GM13977 (cell line): Measurements from ENCODE around the gene MIEN1.
"Not testable (repeated sequence)": the region's sequence is repeated elsewhere in the genome, so short reads cannot be mapped to it uniquely, and the experiment has no call there.

Experiments used
- DNase-seq: peaks from one replicate; pipeline ENCODE4 v3.0.0; 2012; ENCODE audit warnings: low spot score
- in situ Hi-C: fragments of 300-500 bp; cut with MboI; formaldehyde crosslinking; loops from one replicate; pipeline ENCODE4 v1.12.0; 2022; ENCODE audit warnings: low sequenced_read_pairs, low pct_unique_long_range_greater_than_20kb, mixed read lengths, inconsistent platforms; ENCODE audit not compliant: unreplicated experiment
- TF ChIP-seq, protein P1 (sequence below): IDR thresholded peaks from 2 replicates; pipeline ENCODE4 v1.5.1; 2012; ENCODE audit warnings: mild to moderate bottlenecking, control low read depth; ENCODE audit not compliant: insufficient read depth; ENCODE audit errors: extremely low read depth, missing control alignments

The MIEN1 gene

DNA sequence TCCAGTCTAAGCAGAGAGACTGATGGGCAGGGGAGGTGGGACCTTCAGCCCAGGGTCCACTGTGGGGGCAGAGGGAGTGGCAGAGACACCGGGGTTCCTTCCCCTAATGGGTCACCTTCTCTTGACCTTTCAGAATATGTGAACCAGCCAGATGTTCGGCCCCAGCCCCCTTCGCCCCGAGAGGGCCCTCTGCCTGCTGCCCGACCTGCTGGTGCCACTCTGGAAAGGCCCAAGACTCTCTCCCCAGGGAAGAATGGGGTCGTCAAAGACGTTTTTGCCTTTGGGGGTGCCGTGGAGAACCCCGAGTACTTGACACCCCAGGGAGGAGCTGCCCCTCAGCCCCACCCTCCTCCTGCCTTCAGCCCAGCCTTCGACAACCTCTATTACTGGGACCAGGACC, 2.8 kb downstream of the MIEN1 start:
- in situ Hi-C loops: no loop called here
- no peak for DNase-seq
- TF ChIP-seq, protein P1, sequence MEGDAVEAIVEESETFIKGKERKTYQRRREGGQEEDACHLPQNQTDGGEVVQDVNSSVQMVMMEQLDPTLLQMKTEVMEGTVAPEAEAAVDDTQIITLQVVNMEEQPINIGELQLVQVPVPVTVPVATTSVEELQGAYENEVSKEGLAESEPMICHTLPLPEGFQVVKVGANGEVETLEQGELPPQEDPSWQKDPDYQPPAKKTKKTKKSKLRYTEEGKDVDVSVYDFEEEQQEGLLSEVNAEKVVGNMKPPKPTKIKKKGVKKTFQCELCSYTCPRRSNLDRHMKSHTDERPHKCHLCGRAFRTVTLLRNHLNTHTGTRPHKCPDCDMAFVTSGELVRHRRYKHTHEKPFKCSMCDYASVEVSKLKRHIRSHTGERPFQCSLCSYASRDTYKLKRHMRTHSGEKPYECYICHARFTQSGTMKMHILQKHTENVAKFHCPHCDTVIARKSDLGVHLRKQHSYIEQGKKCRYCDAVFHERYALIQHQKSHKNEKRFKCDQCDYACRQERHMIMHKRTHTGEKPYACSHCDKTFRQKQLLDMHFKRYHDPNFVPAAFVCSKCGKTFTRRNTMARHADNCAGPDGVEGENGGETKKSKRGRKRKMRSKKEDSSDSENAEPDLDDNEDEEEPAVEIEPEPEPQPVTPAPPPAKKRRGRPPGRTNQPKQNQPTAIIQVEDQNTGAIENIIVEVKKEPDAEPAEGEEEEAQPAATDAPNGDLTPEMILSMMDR: no peak

DNA sequence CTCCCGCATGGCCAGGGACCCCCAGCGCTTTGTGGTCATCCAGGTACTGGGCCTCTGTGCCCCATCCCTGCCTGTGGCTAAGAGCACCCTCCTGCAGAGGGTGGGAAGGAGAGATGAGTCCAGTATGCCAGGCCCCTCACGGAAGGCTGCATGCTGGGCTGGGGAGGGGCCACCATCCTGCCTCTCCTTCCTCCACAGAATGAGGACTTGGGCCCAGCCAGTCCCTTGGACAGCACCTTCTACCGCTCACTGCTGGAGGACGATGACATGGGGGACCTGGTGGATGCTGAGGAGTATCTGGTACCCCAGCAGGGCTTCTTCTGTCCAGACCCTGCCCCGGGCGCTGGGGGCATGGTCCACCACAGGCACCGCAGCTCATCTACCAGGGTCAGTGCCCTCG, 3.7 kb downstream of the MIEN1 start:
- TF ChIP-seq, protein P1: no peak
- no peak for DNase-seq
- in situ Hi-C loops: no loop called here

DNA sequence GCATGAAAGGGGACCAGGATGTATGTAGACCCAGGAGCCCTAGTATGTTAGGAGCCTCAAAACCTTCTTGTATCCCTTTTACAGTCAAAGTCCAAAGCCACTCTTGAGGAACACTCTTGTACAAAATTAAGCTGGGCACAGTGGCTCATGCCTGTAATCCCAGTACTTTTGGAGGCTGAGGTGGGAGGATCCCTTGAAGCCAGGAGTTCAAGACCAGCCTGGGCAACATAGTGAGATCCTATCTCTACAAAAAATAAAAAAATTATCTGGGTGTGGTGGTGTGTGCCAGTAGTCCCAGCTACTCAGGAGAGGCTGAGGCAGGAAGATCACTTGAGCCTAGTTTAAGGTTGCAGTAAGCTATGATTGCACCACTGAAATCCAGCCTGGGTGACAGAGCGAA, 4.4 kb downstream of the MIEN1 start:
- in situ Hi-C loops, DNase-seq: not testable (repeated sequence)

DNA sequence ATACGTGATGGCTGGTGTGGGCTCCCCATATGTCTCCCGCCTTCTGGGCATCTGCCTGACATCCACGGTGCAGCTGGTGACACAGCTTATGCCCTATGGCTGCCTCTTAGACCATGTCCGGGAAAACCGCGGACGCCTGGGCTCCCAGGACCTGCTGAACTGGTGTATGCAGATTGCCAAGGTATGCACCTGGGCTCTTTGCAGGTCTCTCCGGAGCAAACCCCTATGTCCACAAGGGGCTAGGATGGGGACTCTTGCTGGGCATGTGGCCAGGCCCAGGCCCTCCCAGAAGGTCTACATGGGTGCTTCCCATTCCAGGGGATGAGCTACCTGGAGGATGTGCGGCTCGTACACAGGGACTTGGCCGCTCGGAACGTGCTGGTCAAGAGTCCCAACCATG, 5.6 kb downstream of the MIEN1 start:
- in situ Hi-C loops: no loop called here
- TF ChIP-seq, protein P1: no peak
- no peak for DNase-seq

DNA sequence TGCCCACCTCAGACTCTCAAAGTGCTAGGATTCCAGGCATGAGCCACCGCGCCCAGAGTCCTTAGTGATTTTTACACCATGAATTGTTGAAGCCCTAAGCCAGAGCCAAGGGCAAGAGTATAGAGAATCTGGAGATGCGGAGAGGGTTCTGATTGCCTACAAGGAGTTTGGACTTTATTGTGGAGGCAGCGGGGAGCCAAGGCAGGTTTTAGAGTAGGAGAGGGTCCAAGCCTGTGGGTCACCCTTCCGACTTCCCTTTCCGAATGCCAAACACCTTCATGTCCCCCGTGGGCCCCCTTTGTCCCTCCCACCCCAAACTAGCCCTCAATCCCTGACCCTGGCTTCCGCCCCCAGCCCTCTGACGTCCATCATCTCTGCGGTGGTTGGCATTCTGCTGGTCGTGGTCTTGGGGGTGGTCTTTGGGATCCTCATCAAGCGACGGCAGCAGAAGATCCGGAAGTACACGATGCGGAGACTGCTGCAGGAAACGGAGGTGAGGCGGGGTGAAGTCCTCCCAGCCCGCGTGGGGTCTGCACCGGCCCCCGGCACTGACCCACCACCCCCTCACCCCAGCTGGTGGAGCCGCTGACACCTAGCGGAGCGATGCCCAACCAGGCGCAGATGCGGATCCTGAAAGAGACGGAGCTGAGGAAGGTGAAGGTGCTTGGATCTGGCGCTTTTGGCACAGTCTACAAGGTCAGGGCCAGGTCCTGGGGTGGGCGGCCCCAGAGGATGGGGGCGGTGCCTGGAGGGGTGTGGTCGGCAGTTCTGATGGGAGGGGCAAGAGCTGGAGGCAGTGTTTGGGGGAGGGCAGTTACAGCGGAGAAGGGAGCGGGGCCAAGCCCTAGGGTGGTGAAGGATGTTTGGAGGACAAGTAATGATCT, 7.1 kb downstream of the MIEN1 start:
- in situ Hi-C loops: no loop called here
- TF ChIP-seq, protein P1: no peak
- no peak for DNase-seq

DNA sequence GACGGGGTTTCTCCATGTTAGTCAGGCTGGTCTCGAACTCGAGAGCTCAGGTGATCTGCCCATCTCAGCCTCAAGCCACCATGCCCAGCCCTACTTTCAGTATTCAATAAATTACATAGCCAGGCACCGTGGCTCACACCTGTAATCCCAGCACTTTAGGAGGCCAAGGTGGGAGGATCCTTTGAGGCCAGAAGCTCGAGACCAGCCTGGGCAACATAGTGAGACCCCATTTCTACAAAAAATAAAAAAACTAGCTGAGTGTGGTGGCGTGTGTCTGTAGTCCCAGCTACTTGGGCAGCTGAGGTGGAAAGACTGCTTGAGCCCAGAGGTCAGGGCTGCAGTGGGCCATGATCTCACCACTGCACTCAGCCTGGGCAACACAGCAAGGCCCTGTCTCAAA, 8.2 kb downstream of the MIEN1 start:
- DNase-seq: no peak
- TF ChIP-seq, protein P1: no peak
- in situ Hi-C loops: no loop called here

DNA sequence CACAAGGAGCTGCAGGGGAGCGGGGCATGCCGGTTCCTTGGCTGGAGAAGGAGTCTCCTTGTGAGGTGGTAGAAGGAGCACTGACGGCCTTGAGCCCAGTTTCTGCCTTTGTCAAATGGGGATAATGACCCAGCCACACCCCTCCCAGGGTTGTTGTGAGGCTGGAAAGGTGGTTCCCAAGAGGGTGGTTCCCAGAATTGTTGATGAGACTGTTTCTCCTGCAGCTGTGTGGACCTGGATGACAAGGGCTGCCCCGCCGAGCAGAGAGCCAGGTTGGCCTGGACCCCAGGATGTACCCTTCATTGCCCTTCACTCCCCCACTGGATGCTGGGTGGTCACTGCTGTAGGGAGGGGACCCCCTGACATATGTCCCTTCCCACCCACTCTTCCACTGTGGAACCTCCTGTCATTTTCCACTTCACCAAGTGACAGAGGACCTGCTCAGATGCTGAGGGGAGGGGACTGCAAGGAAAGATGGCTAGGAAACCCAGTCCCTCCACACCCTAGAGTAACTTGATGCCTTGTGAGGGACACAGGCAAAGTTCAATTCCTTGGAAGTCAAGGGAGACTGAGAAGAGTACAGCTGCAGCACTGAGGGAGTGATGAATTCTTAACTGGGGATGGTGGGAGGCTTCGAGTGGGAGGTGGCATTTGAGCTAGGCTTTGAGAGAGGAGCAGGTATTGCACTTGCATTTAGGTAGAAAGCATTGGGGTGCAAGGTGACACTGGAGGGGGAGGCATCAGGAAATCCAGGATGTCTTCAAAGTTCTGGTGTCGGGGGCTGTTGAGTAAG, 10.6 kb downstream of the MIEN1 start:
- TF ChIP-seq, protein P1: no peak
- in situ Hi-C loops: no loop called here
- DNase-seq: no peak
